ENCODE results near the gene ANKRD18A. TPM values are rescaled to one million over a fixed set of nuclear protein-coding genes. Genes with fewer than 3 reads are reported as not detected.

Gene ANKRD18A
- total and polyA plus RNA-seq, 2 of the 8 experiments (the other 6 are each of a cell fraction or from before 2014, with no cell fraction given), result 0.68 to 4.0 TPM

DNA sequence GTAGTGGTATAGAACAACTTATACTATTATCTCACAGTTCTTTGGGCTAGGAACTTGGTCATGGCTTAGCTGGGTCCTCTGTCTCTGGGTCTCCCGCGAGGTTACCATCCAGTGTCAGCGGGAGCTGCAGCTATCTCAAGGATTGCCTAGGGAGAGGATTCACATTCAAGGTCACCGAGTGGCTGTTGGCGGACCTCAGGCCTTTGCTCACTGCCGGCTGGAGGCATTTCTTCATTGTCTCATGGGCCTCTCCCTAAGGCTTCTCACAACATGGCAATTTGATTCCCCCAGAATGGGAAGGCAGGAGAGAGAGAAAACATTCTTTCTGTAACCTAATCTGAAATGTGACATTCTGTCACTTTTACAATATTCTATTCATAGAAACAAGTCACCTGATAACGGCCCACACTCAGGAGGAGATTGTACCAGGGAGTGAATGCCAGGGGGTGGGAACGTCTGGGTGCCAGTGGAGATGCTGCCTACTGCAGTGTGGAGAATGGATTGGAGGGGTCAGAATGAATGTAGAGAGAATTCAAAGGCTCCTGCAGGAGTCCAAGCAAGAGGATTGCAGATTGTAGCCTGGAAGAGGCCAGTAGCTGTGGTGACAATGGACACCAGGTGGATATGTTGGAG lies 29.5 kb upstream of the ANKRD18A start:
- Histone ChIP-seq H2BK120ac (replicated peaks; ENCODE audit: low read depth, low read length) (no peak overlapping the region), H3K9ac (replicated peaks in 1 of 4; ENCODE audit: extremely low read depth in 1 of 4, low read depth in 3 of 4, low read length in 3 of 4) (no peak overlapping the region), H3K14ac (ENCODE audit: insufficient read length) (no peak overlapping the region), H3K27ac (ENCODE audit: low read depth, low read length) (no peak overlapping the region), H3K9me3 (ENCODE audit: insufficient read depth in 2 of 2, low read depth in 1 of 2, low read length in 1 of 2) (no peaks in the 10 kb centered on the region), H3K27me3 (replicated peaks in 1 of 4; ENCODE audit: control insufficient read depth in 3 of 4, extremely low read depth in 1 of 4, insufficient read depth in 3 of 4, low read length in 3 of 4) (no peaks in the 10 kb centered on the region), H3K4ac (replicated peaks; ENCODE audit: insufficient read length, low read depth, low read length) (no peak overlapping the region), H3K36me3 (ENCODE audit: control insufficient read depth in 2 of 4, insufficient read depth in 4 of 4, low read length in 3 of 4) (no peaks in the 10 kb centered on the region), H3K18ac (ENCODE audit: extremely low read depth, low read length) (no peak overlapping the region), H4K91ac (replicated peaks; ENCODE audit: insufficient read length, low read length) (no peak overlapping the region), H2BK15ac (ENCODE audit: low read length) (no peak overlapping the region), H3K4me3 (ENCODE audit: extremely low read depth in 1 of 4, insufficient read depth in 2 of 4, low read depth in 3 of 4, low read length in 4 of 4) (no peak overlapping the region), H4K20me1 (replicated peaks in 1 of 2; ENCODE audit: control insufficient read depth in 1 of 2, insufficient read depth in 2 of 2, low read length in 2 of 2) (no peaks in the 10 kb centered on the region), H3K79me2 (ENCODE audit: control insufficient read depth in 1 of 2, insufficient read depth in 2 of 2, low read length in 2 of 2) (no peaks in the 10 kb centered on the region), H3K23me2 (ENCODE audit: low read depth, low read length) (no peaks in the 10 kb centered on the region), H2AK5ac (ENCODE audit: low read depth, low read length) (no peak overlapping the region), H3K56ac (replicated peaks; ENCODE audit: insufficient read length, low read depth, low read length) (no peak overlapping the region), H2BK5ac (ENCODE audit: low read depth, low read length) (no peak overlapping the region), H3K79me1 (ENCODE audit: low read depth, low read length) (no peaks in the 10 kb centered on the region), H4K8ac (ENCODE audit: extremely low read depth, insufficient read depth, low read length) (no peak overlapping the region), H2AFZ (ENCODE audit: low read length) (no peak overlapping the region), H2BK12ac (ENCODE audit: low read depth, low read length) (no peak overlapping the region), H4K5ac (ENCODE audit: insufficient read length, low read depth, low read length) (no peak overlapping the region), H3K4me2 (ENCODE audit: insufficient read depth in 1 of 2, low read depth in 2 of 2, low read length in 2 of 2) (no peak overlapping the region), H3K23ac (ENCODE audit: insufficient read length) (no peak overlapping the region), H3K4me1 (replicated peaks in 1 of 4; ENCODE audit: control insufficient read depth in 3 of 4, insufficient read depth in 4 of 4, low read length in 3 of 4) (no peaks in the 10 kb centered on the region), H2BK20ac (ENCODE audit: low read length) (no peak overlapping the region)
- 93% methylated on average over 8 of the region's 8 CpGs; no CpG with 5 or more reads in 1 of the 2 experiments for whole genome bisulfite sequencing, 2 experiments (ENCODE audit: extremely low coverage in 1 of 2, insufficient coverage in 1 of 2, insufficient read length in 1 of 2, insufficient replicate concordance in 2 of 2, low coverage in 1 of 2, low lambda C conversion rate in 2 of 2, missing lambda C conversion rate in 1 of 2)
- TF ChIP-seq SAP30 (IDR thresholded peaks at IDR 0.05; ENCODE audit: insufficient read depth, insufficient replicate concordance, low read length) (no peak), NRF1 (IDR thresholded peaks at IDR 0.05; ENCODE audit: low read depth, low read length) (no peak), FOSL1 (IDR thresholded peaks at IDR 0.05; ENCODE audit: insufficient read depth, low read depth, low read length) (no peak), PHF8 (conservative IDR thresholded peaks at IDR 0.05; ENCODE audit: low read depth, low read length) (no peak), TEAD4 (IDR thresholded peaks at IDR 0.05; ENCODE audit: low read depth, low read length) (no peak), SIN3A (conservative IDR thresholded peaks at IDR 0.05 in 1 of 2, IDR thresholded peaks at IDR 0.05 in 1 of 2; ENCODE audit: low read depth in 1 of 2, low read length in 2 of 2) (no peak), CBX8 (IDR thresholded peaks at IDR 0.05; ENCODE audit: borderline replicate concordance, low read depth, low read length) (no peak)
- no peak for DNase-seq (ENCODE audit: low read depth in 1 of 2, low spot score in 2 of 2)
- FAIRE-seq, result no peak
- CTCF ChIA-PET (ENCODE audit: partially characterized antibody), result interaction anchor here (1.2 kb wide), 1 partner anchor 8 kb away, joined by 6 read pairs; no protein-coding TSS in a partner anchor
- POLR2A ChIA-PET (ENCODE audit: partially characterized antibody), result no interaction called here

All from H1 (cell line).